Karpas-422 (cell line): Measurements from ENCODE around the gene GAB2. TPM values are rescaled to one million over a fixed set of nuclear protein-coding genes. Genes with fewer than 3 reads are reported as not detected.

Experiments used
- DNase-seq: peaks from one replicate; pipeline ENCODE4 v3.0.0-alpha.2; 2015
- H2AFZ ChIP-seq: fragments of 200-600 bp; sonication (generic); 2 replicates; pipeline ENCODE4 v1.6.1; 2014; ENCODE audit warnings: antibody characterized with exemption, low read length, mixed read lengths
- H3K27ac ChIP-seq: fragments of 200-600 bp; sonication (generic); 2 replicates; pipeline ENCODE4 v1.5.1; 2014; ENCODE audit warnings: mild to moderate bottlenecking, low read length, moderate library complexity
- H3K27me3 ChIP-seq: fragments of 200-600 bp; sonication (generic); 2 replicates; pipeline ENCODE4 v1.6.1; 2014; ENCODE audit warnings: low read length, mixed read lengths
- H3K36me3 ChIP-seq: fragments of 200-600 bp; sonication (generic); 2 replicates; pipeline ENCODE4 v1.6.1; 2014; ENCODE audit warnings: low read length, mixed read lengths; ENCODE audit not compliant: insufficient read depth
- H3K4me1 ChIP-seq: fragments of 200-600 bp; sonication (generic); 2 replicates; pipeline ENCODE4 v1.6.1; 2014; ENCODE audit warnings: mild to moderate bottlenecking, low read length, mixed read lengths
- H3K4me2 ChIP-seq: fragments of 200-600 bp; sonication (generic); 2 replicates; pipeline ENCODE4 v1.6.1; 2014; ENCODE audit warnings: low read length, low read depth, mild to moderate bottlenecking; ENCODE audit not compliant: poor library complexity, severe bottlenecking
- H3K4me3 ChIP-seq: fragments of 200-600 bp; sonication (generic); 2 replicates; pipeline ENCODE4 v1.5.1; 2014; ENCODE audit warnings: mild to moderate bottlenecking, antibody characterized with exemption, low read length, mixed read lengths
- H3K79me2 ChIP-seq: fragments of 200-600 bp; sonication (generic); 2 replicates; pipeline ENCODE4 v1.6.1; 2014; ENCODE audit warnings: mild to moderate bottlenecking, low read length, mixed read lengths
- H3K9ac ChIP-seq: fragments of 200-600 bp; sonication (generic); 2 replicates; pipeline ENCODE4 v1.6.0; 2014; ENCODE audit warnings: low read length
- H3K9me2 ChIP-seq: fragments of 200-600 bp; sonication (generic), shearing (Covaris generic); replicated peaks from 2 replicates; pipeline ENCODE4 v1.6.0; 2014; ENCODE audit warnings: mild to moderate bottlenecking, low read length, moderate library complexity; ENCODE audit not compliant: insufficient read depth
- H3K9me3 ChIP-seq: fragments of 300-700, 200-600 bp; sonication (generic); 2 replicates; pipeline ENCODE4 v1.6.1; 2014; ENCODE audit warnings: low read length, mixed read lengths
- H4K20me1 ChIP-seq: fragments of 200-600 bp; sonication (generic); 2 replicates; pipeline ENCODE4 v1.6.1; 2014; ENCODE audit warnings: mild to moderate bottlenecking, antibody characterized with exemption, low read length, low read depth; ENCODE audit not compliant: insufficient read depth
- total RNA-seq: library from RNA; depleted of rRNA; stranded (reverse); fragments of >200 nt; shearing (Covaris generic); gene quantifications from 2 replicates; pipeline ENCODE4 v1.2.3, GENCODE V29; 2014; ENCODE audit warnings: low replicate concordance

The GAB2 gene
- total RNA-seq, 1 experiment from 2014 or later: 2.7 TPM

- no peak overlapping the region for H3K27ac ChIP-seq
- H3K36me3 ChIP-seq: no peaks in the 10 kb centered on the region
- peaks cover 1% of the 10 kb centered on the region for H3K4me1 ChIP-seq
- no peaks in the 10 kb centered on the region for H4K20me1 ChIP-seq
- H3K9me3 ChIP-seq: no peaks in the 10 kb centered on the region
- H3K4me3 ChIP-seq: no peak overlapping the region
- DNase-seq: no peak
- no peak overlapping the region for H3K4me2 ChIP-seq
- no peaks in the 10 kb centered on the region for H3K27me3 ChIP-seq
- no peaks in the 10 kb centered on the region for H3K9me2 ChIP-seq
- H3K79me2 ChIP-seq: no peaks in the 10 kb centered on the region
- no peak overlapping the region for H2AFZ ChIP-seq
- H3K9ac ChIP-seq: no peak overlapping the region
These were observed 15.3 kb upstream of the GAB2 start for GRCh38 chr11:78432956-78433355.

GRCh38 chr11:78432058-78432515 lies 14.5 kb upstream of the GAB2 start:
- H3K4me2 ChIP-seq: no peak overlapping the region
- no peaks in the 10 kb centered on the region for H3K27me3 ChIP-seq
- H3K9me2 ChIP-seq: no peaks in the 10 kb centered on the region
- no peak overlapping the region for H3K4me3 ChIP-seq
- no peaks in the 10 kb centered on the region for H3K9me3 ChIP-seq
- H3K36me3 ChIP-seq: no peaks in the 10 kb centered on the region
- H3K27ac ChIP-seq: no peak overlapping the region
- H2AFZ ChIP-seq: no peak overlapping the region
- DNase-seq: no peak
- no peaks in the 10 kb centered on the region for H4K20me1 ChIP-seq
- peaks cover 3% of the 10 kb centered on the region for H3K4me1 ChIP-seq
- no peak overlapping the region for H3K9ac ChIP-seq
- H3K79me2 ChIP-seq: no peaks in the 10 kb centered on the region

GRCh38 chr11:78429660-78430059 lies 12.0 kb upstream of the GAB2 start:
- Histone ChIP-seq H3K79me2 (no peaks in the 10 kb centered on the region), H3K9me3 (no peaks in the 10 kb centered on the region), H3K4me1 (peaks cover 18% of the 10 kb centered on the region), H3K9me2 (no peaks in the 10 kb centered on the region), H2AFZ (no peak overlapping the region), H3K27me3 (no peaks in the 10 kb centered on the region), H3K27ac (no peak overlapping the region), H3K4me2 (no peak overlapping the region), H4K20me1 (no peaks in the 10 kb centered on the region), H3K36me3 (no peaks in the 10 kb centered on the region), H3K9ac (no peak overlapping the region), H3K4me3 (no peak overlapping the region)
- DNase-seq: no peak

GRCh38 chr11:78429209-78429608 lies 11.6 kb upstream of the GAB2 start:
- H4K20me1 ChIP-seq: no peaks in the 10 kb centered on the region
- H3K27ac ChIP-seq: no peak overlapping the region
- H3K36me3 ChIP-seq: no peaks in the 10 kb centered on the region
- peaks cover 22% of the 10 kb centered on the region for H3K4me1 ChIP-seq
- no peak overlapping the region for H3K9ac ChIP-seq
- no peak overlapping the region for H3K4me2 ChIP-seq
- no peaks in the 10 kb centered on the region for H3K27me3 ChIP-seq
- no peak overlapping the region for H2AFZ ChIP-seq
- no peak for DNase-seq
- no peaks in the 10 kb centered on the region for H3K79me2 ChIP-seq
- no peaks in the 10 kb centered on the region for H3K9me3 ChIP-seq
- no peaks in the 10 kb centered on the region for H3K9me2 ChIP-seq
- H3K4me3 ChIP-seq: no peak overlapping the region

- Histone ChIP-seq H3K4me2 (no peak overlapping the region), H4K20me1 (no peaks in the 10 kb centered on the region), H3K9ac (no peak overlapping the region), H2AFZ (no peak overlapping the region), H3K27me3 (no peaks in the 10 kb centered on the region), H3K9me2 (no peaks in the 10 kb centered on the region), H3K36me3 (no peaks in the 10 kb centered on the region), H3K27ac (no peak overlapping the region), H3K4me3 (no peak overlapping the region), H3K4me1 (peaks cover 22% of the 10 kb centered on the region), H3K9me3 (no peaks in the 10 kb centered on the region), H3K79me2 (no peaks in the 10 kb centered on the region)
- DNase-seq: no peak
These were observed 11.2 kb upstream of the GAB2 start for GRCh38 chr11:78428773-78429172.

- Histone ChIP-seq H3K4me1 (peaks cover 22% of the 10 kb centered on the region), H3K9me3 (no peaks in the 10 kb centered on the region), H3K36me3 (no peaks in the 10 kb centered on the region), H3K27ac (no peak overlapping the region), H2AFZ (no peak overlapping the region), H3K9me2 (no peaks in the 10 kb centered on the region), H3K27me3 (no peaks in the 10 kb centered on the region), H4K20me1 (no peaks in the 10 kb centered on the region), H3K4me3 (no peak overlapping the region), H3K9ac (no peak overlapping the region), H3K79me2 (no peaks in the 10 kb centered on the region), H3K4me2 (no peak overlapping the region)
- DNase-seq: no peak
These were observed 10.6 kb upstream of the GAB2 start for GRCh38 chr11:78428266-78428636.

GRCh38 chr11:78427615-78428265 lies 10.1 kb upstream of the GAB2 start:
- Histone ChIP-seq H3K9me2 (no peaks in the 10 kb centered on the region), H3K9ac (no peak overlapping the region), H3K36me3 (no peaks in the 10 kb centered on the region), H3K4me2 (no peak overlapping the region), H3K27me3 (no peaks in the 10 kb centered on the region), H2AFZ (no peak overlapping the region), H3K27ac (no peak overlapping the region), H3K79me2 (no peaks in the 10 kb centered on the region), H4K20me1 (no peaks in the 10 kb centered on the region), H3K4me3 (no peak overlapping the region), H3K4me1 (peaks cover 22% of the 10 kb centered on the region), H3K9me3 (no peaks in the 10 kb centered on the region)
- no peak for DNase-seq

GRCh38 chr11:78426845-78427244 lies 9.2 kb upstream of the GAB2 start:
- no peaks in the 10 kb centered on the region for H3K9me2 ChIP-seq
- no peak overlapping the region for H3K9ac ChIP-seq
- no peaks in the 10 kb centered on the region for H3K79me2 ChIP-seq
- H4K20me1 ChIP-seq: no peaks in the 10 kb centered on the region
- no peaks in the 10 kb centered on the region for H3K27me3 ChIP-seq
- H3K36me3 ChIP-seq: no peaks in the 10 kb centered on the region
- H3K4me2 ChIP-seq: no peak overlapping the region
- no peak overlapping the region for H3K27ac ChIP-seq
- DNase-seq: no peak
- peaks cover 22% of the 10 kb centered on the region for H3K4me1 ChIP-seq
- no peak overlapping the region for H3K4me3 ChIP-seq
- H2AFZ ChIP-seq: no peak overlapping the region
- no peaks in the 10 kb centered on the region for H3K9me3 ChIP-seq
